Activated naive CD4-positive, alpha-beta T cell treated with anti-CD3 and anti-CD28 coated beads, Interleukin-2, amount 50 U/mL, for 16 hours (primary cell): ENCODE measurements around the gene IARS2.
"Not testable (repeated sequence)": the region's sequence is repeated elsewhere in the genome, so short reads cannot be mapped to it uniquely, and the experiment has no call there.

Source experiments
- DNase-seq: peaks from one replicate; pipeline ENCODE4 v3.0.0-alpha.2; 2020

IARS2 gene

DNA sequence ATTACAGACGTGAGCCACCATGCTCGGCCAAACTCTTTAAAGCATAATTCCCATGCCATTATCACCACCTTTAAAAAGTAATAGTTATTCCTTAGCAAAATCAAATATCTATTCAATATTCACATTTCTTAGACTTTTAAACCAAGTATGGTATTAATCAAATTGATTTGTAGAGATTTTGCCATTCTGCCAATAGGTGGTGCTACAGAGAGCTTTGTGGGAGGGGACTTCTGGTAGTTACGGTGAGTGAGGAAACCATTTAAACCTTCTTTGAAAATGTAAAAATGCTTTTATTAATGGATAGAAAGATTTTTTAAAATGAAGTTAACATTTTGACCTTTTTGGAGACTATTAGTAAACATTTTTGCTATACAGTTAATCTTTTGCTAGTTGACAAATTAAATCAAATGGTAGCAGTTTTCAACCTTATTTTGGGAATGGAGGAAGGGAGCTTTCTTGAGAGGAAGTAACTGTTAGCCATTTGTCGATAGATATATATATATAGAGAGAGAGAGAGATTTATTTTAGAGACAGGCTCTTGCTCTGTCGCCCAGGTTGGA lies 19.3 kb downstream of the IARS2 start:
- DNase-seq: no peak

DNA sequence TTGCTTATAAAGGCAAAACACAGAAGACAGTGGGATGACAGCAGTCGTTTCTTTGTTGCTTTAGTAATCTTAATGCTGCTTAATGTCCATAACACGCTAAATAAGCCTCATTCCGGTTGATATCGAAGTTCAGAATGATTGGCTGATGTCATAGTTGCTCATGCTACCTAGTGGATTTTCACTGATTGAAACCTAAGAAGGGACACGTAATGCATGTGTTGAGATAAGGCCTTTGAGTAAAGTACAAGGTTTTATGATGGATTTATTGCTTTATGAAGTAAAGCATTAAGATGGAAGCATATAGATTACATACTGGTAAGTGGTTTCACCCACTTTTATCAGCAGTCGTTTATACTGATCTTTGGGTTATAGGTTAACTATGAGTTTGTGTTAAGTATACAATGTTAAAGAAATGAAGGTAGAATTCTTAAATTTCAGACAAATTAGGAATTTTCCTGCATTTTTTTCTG lies 25.1 kb downstream of the IARS2 start:
- no peak for DNase-seq

- no peak for DNase-seq
Measured at GRCh38 chr1:220121791-220122530, 28.0 kb downstream of the IARS2 start.

- no peak for DNase-seq
Measured at GRCh38 chr1:220123066-220123465, 29.1 kb downstream of the IARS2 start.

DNA sequence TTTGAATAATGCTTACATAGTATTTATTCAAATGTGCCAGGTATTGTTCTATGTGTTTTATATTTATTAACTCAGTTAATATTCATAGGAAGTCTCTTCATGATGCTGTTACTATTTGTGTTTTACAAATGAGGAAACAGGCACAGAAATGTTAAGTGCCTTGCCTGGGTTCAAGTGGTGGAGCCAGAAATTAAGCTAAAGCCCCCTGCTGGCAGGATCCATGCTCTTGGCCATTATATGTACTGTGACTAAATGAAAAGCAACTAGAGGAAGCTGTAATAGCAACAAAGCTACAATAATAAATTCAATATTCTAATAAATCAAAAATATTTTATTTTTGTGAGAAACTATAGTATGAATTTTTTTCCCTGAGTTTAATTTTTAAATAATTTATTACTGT lies 30.0 kb downstream of the IARS2 start:
- DNase-seq: no peak

DNA sequence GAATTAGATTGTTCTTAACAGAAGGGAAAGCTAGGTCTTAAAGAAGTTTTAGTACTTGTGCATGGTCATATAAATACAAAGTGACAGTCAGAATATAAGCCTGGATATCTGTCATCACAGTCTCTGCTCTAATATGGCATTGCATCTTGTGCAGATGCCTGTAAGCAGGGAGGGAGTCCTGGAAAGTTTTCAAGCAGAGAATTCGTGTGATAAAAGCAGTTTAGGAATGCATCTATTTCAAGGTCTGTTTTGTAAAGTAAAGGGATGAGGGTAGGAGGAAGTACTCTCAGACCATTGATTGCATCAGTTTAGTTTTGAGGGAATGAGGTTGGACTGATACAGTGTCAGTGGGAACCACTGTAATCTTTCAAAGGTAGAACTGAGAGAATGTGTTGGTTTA lies 30.6 kb downstream of the IARS2 start:
- no peak for DNase-seq

DNA sequence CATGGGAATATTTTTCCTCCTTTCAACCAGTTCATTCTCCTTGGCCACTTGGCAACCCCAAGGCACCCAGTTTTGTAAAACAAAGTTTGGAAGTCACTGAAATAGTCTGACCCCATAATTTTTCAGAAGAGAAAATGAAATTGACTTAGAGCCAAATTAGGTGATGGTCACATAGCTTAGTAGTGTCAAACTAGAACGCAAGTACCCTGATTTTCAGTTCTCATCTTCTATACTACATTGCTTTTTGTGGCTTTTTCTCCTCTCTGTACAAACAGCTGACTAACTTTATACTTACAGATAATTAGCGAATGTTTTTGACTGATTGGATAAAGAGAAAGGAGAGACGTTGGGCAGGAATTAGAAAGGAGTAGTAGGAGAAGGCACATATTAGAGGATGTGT lies 33.1 kb downstream of the IARS2 start:
- no peak for DNase-seq

DNA sequence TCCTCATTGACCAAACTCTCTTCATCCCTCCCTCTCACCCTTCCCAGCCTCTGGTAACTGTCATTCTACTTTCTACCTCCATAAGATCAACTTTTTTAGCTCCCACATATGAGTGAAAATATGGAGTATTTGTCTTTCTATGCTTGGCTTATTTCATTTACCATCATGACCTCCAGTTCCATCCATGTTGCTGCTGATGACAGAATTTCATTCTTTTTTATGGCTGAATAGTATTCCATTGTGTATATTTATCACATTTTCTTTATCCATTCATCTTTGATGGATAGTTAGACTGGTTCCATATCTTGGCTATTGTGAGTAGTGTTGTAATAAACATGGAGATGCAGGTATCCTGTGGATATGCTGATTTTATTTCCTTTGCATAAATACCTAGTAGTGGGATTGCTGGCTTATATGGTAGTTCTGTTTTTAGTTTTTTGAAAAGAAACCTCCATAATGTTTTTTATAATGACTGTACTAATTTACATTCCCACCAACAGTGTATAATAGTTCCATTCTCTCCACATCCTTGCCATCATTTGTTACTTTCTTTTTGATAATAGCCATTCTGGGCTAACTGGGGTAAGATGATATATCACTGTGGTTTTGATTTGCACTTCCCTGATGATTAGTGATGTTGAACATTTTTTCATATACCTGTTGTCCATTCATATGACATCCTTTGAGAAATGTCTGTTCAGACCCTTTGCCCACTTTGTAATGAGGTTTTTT lies 35.7 kb downstream of the IARS2 start:
- DNase-seq: no peak

DNA sequence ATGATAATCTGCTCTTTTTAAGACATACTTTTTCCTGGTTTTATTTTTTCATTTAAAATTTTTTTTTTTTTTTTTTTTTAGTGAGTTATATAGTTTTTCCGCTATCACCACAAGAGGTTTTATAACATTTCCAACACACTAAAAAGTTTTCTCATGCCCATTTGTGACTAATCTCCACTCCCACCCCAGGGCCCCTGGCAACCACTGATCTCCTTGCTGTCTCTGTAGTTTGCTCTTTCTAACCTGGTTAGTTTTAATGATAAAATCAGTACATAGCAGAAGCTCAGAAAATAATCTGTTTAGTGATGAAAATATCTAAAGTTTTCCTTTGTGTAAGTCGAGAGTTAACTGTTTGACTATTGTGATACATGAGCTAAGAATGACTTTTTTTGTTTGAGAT lies 41.8 kb downstream of the IARS2 start:
- DNase-seq: no peak

- no peak for DNase-seq
Measured at GRCh38 chr1:220137019-220137786, 43.3 kb downstream of the IARS2 start.

DNA sequence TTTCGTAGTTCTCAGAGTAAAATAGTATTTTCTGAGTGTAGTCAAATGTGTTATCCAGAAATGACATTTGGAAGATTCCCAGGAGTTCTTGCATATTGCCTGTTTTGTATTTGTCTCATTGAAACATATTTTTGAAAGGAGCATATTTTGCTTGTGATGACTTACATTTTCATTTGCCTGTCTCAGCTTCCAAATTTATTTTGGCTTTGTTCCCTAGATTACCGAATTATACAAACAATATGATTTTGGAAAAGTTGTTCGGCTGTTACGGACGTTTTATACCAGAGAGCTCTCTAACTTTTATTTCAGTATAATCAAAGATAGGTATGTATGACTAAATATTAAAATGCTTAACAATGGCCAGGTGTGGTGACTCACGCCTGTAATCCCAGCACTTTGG lies 46.0 kb downstream of the IARS2 start:
- no peak for DNase-seq

DNA sequence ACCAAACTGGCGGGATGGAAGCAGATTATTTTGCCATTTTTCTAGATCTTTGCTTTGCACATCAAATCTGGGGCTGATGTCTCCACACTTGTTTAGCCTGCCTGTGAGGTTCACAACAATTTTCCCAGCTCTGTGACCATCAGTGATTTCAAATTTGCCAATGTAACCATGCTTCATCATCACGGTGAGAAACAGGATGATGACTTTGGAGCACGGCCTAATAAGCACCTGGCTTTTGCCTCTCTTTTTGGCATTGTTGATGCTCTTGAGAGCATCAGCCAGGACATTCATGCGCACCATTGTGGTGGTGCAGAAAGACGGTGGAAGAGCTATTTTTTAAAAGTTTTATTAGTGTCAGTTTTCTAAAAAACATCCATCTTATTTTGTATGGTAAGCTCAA lies 50.1 kb downstream of the IARS2 start:
- DNase-seq: no peak

DNA sequence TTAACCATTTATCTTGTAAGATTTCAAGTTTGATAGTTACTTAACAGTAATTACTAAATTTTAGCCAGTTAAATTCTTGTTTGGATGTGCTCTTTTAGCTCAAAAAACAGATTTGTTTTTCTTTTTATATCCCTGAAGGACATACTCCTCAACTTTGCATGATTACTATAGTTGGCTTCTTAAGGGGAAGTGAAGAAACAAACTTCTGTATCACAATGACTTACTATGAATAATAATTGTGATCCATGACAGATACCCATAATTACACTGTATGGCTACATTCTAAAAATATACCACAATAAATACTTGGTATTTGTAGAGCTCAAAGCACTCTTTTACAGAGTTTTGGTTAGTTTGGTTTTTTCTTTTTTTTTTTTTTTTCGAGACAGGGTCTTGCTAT lies 55.8 kb downstream of the IARS2 start:
- no peak for DNase-seq

GRCh38 chr1:220151454-220151853 lies 57.5 kb downstream of the IARS2 start:
- no peak for DNase-seq

DNA sequence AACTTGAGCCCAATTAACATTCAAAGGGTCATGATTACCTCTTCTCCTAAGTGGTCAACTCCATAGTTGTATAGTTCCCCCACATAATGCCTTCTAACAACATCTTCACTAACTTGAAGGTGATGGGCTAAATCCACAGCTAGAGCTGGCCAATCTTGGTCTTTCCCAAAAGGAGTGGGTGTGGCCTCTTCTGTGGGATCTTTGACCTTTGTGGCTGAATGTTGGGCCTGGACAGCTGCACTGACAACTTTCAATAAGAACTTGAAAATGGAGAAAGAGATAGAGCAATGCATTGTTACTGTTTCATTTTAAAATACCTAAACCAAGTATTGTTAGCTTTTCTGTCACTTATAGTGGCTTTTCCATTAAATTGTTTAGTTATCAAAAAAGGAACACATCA lies 59.2 kb downstream of the IARS2 start:
- no peak for DNase-seq

DNA sequence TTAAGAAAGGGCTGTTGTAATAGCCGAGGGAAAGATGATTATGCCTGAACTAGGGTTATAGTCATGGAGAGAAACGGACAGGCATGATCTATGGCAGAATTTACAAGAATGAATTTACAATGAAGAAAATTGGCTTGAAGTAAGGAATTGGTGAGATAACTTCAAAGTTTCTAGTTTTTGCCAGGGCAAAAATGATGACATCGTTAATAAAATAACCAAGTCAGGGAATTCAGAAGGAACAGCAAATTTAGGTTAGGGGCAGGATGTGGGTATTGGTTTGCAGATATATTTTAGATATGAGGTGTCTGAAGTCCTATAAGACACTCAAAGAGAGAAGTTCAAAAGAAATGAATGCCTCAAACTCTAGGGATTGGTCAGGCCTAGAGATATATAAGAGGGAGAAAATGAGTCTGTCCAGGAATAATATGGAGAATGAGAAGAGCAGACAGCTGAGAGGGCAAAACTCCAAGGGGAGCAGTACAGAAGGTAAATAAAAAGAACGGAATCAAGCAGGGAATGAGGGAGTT lies 62.8 kb downstream of the IARS2 start:
- no peak for DNase-seq

- no peak for DNase-seq
Measured at GRCh38 chr1:220157738-220158137, 63.8 kb downstream of the IARS2 start.

DNA sequence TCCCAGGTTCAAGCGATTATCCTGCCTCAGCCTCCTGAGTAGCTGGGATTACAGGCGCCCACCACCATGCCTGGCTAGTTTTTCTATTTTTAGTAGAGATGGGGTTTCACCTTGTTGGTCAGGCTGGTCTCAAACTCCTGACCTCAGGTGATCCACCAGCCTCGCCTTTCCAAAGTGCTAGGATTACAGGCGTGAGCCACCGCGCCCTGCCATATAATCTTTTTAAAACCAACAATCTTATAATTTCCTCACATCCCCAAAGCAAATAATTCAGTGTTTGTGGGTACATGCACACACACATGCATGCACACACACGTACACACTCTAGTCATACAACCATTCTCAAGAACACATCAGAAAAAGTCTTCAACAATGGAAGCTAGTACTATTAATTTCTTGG lies 64.6 kb downstream of the IARS2 start:
- DNase-seq: not testable (repeated sequence)

DNA sequence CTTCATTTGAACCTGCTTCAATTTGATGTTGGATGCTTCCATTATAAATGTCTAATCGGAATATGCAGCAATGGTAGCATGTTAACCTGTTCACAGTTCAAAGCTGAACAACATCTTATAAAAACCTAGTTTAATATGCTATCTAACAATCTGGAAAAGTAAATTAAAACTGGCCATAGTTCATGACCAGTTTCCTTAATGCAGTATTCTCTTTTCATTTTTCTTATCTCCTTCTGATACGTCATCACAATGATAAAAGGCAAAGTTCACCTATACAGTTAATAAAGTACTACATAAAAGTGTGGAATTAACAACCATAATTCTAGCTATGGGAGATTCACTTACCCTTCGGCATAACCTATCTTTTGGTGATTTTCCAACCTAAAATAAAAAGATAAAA lies 65.1 kb downstream of the IARS2 start:
- no peak for DNase-seq

- no peak for DNase-seq
Measured at GRCh38 chr1:220160027-220160426, 66.1 kb downstream of the IARS2 start.

DNA sequence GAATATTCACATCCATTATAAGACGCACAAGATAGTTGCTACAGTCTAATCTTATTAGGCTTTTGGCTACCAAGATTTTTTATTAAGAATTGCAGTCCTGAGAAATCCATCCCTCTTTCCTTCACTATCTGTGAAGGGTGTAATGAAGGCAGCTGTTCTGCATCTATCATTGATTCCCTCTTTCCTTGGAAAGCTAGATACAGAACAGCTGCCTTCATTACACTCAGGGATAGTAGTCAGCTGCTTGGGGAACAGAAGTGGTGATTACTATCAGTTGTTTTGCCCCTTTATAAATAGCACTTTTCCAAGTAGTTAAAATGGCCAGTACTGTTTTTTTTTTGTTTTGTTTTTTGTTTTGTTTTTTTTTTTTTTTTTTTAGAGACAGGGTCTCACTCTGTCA lies 70.2 kb downstream of the IARS2 start:
- DNase-seq: no peak

DNA sequence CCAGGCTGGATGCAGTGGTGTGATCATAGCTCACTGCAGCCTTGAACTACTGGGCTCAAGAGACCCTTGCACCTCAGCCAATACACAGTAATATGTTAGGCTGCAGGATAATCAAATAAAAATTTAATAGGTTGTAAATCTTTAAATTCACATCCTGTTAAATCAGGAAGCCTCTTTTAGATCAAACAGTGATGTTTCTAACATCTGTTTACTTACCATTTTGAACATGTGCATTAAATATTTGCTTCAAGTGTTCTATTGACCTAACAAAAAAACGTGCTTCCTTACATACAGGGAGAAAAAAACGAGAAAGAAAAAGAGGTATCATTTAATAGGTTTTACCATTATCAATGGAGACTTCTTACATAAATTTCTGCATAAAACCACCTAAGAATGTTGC lies 70.6 kb downstream of the IARS2 start:
- no peak for DNase-seq

- no peak for DNase-seq
Measured at GRCh38 chr1:220166853-220167252, 72.9 kb downstream of the IARS2 start.
